COLO829 (cell line): ENCODE measurements around the gene HLF.
A peak's percentile ranks its signal among the peaks of the same experiment; 100 is the strongest.

Source experiments
- DNase-seq: peaks from one replicate; pipeline ENCODE4 v3.0.0; 2012; ENCODE audit warnings: low spot score

The HLF gene

GRCh38 chr17:55264645-55265298 is at the start of gene HLF:
Gene HLF, plus strand, starts transcription at chr17:55264960. Its CDS starts 525 bp downstream, at chr17:55265485.
- DNase-seq, result peak; percentile 31

- DNase-seq, result no peak
Observed at GRCh38 chr17:55215711-55216110, 49.0 kb upstream of the HLF start.

DNA sequence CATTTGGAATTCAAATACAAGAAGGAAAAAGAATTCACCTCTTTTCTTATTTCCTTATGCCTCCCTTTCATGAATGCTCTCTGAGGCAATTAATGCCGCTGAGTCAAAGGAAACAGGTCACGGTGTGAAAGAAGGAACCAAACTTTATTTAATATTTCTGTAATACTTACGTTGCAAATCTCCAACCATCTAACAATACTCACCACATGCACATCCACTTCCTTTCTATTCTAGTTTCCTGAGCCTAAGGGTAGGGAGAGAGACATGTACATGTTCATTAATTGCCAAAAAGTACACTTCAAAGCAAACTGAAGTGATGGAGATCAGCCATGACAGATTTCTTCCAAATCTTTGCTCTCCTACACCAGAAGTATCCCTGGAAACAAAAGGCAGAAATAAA is 47.9 kb upstream of the HLF start:
- DNase-seq, result no peak

- no peak for DNase-seq
Observed at GRCh38 chr17:55219459-55219858, 45.3 kb upstream of the HLF start.

GRCh38 chr17:55219934-55220333 is 44.8 kb upstream of the HLF start:
- no peak for DNase-seq

GRCh38 chr17:55223524-55223923 is 41.2 kb upstream of the HLF start:
- no peak for DNase-seq

DNA sequence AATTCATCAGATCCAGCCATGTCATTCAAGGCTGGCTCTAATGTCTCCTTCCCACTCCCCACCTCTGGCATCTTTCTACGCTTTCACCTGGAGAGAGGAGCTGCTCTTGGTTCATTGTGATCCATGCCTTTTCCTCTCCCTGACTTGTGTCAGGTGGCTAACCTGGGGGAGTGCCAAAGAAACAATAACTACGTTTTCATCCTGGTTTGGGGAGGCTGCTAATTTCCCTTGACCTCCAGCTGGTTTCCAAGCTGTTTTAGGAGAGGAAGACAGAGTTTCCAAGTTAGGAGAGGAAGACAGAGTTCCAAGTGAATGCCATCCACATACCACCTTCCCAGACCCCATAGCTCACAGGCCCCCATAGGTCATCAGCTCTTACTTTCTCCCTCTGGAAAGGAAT is 40.0 kb upstream of the HLF start:
- DNase-seq, result no peak

DNA sequence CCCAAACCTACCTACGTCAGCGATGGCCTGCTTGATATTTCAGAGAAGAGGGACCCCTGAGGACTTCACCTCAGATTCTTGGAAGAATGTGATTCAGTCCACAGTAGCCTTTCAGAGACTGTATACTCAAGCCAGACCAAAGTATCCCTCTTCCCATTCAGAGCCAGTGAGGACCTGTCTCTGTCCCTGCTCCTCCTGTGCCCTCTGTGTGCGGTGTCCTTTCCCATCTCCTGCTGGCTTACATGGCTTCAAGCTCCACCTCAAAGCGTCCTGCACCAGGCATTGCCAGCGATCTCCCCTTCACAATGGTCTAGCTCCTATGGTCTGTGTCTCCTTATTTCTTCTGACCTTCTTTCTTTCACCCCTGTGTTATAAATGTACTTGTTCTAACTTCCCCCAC is 39.5 kb upstream of the HLF start:
- no peak for DNase-seq

GRCh38 chr17:55228683-55229192 is 36.0 kb upstream of the HLF start:
- DNase-seq, result no peak

GRCh38 chr17:55229276-55229675 is 35.5 kb upstream of the HLF start:
- DNase-seq, result no peak

DNA sequence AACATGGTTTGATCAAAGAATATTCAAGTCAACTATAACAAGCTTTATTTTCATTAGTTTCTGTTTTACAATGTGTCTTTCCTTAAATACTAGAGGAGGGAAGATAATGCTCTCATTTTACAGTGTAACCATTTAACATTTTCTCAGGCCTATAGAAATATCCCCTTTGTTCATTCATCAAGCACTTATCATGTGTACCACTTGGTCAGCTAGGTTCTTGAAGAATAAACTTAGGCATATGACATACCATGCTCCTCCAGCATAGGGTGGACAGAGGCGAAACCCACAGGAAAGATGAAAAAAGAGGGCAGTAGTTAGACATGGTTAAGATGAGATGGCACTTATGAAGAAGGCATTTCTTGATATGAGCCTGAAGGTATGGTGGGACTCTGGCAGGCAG is 34.0 kb upstream of the HLF start:
- DNase-seq, result peak; percentile 67

DNA sequence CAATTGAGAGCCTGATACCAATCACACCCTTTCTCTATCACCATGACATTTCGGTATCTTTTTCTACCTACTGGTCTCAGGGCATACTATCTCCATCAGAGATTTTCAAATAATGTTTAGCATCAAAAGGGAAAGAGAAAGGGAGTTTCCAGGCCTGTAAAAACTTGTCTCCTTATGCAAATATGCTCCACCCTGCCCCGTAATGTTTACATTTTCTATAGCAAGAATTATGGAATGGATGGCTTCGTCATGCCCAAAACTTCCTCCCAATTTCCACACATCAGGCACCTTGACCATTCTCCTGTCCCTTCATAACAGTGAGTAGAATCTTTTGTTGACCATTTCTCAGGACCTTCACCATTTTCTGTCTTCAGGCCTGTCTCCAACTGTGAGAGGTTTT is 30.9 kb upstream of the HLF start:
- no peak for DNase-seq

DNA sequence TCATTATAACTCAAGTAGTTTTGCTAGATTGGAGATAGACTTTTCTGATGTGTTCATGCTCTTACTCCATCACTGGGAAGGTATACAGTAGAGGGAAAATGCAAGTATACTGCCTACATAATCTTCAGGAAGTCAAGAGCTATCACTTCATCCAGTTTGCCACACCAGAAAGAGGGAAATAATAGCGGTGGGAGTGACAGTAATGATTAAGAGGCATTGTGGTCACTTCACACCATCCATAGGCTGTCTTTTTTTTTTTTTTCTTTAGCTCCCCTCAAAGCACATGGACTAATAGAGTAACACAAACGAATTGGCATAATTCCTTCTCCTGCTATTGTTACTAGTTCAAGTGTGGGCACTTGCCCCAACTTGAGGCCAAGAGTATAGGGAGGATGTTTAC is 28.4 kb upstream of the HLF start:
- DNase-seq, result no peak

DNA sequence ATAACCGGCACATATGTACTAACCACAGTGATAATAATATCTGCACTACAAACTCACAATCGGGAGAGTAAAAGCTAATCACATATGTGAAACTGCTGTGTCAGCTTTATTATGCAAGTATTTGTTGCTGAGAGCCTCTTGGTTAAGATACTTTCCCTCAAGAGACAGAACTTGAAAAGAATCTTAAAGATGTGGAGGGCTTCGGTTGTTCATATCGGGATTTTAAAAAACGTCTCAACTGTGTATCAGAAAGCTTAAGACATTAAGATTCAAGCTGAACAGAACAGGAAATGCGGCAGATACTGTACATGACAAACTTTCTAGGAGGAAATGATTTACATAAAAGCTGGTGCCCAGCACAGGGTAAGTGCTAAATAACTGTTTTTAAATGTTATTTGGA is 27.5 kb upstream of the HLF start:
- DNase-seq, result no peak

DNA sequence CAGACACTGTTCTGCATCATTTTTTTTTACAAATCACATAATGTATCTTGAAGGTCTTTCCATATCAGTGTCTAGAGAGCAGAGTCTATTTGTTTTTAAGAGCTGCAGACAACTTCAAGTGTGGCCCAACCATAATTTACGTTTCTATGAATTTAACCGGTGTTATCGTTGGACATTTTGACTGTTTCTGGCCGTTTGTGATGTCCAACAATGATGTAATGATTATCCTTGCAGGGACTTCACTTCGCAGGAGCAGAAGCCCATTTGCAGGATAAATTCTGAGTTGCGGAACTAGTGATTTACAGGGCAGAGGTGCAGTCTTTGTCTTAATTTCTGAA is 26.9 kb upstream of the HLF start:
- no peak for DNase-seq

DNA sequence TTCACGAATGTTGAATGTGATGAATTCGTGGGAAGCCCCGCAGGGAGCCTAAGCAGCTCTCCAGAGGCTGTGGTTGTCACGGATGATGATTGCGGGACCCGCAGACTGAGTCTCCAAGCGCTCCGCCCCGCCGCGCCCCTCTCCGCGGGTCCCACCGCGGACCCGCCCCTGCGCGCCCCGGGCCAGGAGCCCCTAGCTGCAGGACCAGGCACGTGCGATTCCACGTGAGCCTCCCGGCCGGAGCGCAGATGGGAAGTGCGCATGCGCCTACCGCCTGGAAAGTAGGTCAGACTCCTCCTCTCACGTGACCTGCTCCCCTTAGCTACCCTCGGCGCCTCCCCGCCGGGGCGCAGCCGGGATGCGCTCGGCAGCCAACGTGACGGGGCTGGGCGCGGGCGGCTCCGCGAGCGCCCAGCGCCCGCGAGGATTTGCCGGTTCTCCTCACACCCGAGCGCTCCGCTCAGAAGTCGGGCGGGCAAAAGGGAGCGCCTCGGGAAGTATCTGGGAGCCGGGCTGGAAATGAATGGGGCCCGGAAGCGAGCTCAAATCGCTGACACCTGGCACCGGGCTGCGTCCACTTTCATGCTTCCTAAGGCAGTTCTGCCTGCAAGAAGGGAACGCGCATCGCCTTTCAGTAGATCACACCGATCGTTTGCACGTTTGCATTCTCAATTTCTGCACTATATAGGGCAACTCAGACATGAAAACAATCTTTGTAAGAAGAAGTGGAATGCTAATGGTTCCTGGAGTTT is 26.4 kb upstream of the HLF start:
- DNase-seq, result peak; percentile 98

DNA sequence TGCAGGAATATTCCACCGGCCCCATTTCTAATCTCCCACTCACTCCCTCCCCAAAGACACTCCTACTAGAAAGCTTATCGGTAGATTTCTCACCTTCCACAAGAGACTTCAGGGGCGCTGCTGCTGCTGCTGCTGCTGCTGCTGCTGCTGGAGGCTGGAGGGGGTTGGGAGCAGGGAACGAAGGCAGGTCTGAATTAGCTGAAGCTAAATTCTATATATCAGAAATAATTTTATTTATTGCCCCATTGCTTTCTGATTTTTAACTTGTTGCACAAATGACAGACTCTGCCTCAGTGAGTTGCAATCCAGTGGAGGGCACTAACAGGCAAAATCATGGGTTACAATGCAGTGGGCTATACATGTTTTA is 25.8 kb upstream of the HLF start:
- DNase-seq, result no peak

DNA sequence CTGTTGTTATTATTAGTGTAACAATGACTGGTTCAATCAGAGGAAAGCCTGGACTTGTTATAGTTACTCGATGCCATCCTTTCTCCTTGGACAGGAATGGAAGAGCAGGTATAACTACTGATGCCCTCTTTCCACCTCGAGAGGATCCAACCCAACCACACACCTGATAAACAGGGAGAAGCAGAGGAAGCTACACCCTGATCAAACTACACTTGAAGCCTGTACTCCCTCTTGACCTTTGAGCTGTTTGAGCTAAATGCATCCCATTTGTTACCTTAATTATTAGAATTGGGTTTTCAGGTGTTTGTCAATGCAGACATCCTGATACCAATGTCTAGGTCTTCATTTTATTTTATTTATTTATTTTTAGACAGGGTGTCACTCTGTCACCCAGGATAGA is 23.7 kb upstream of the HLF start:
- DNase-seq, result no peak

- DNase-seq, result no peak
Observed at GRCh38 chr17:55242476-55242875, 22.3 kb upstream of the HLF start.

DNA sequence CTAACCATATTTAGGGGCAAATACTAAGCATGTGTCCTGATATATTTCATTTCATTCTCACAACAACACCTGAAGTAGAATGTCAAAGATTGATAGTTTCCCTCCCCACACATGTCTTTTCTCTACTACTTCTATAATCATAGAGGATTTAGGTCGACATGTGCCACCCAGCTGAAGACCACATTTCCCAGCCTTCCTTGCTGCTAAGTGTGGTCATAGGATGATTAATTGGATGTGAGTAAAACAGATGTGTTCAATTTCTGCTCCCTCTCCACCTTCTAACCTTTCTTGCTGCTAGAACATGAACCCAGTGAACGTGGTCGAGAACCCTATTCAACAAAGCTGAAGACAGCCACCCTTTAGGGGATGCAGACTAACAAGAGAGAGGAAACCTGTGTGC is 18.8 kb upstream of the HLF start:
- no peak for DNase-seq

DNA sequence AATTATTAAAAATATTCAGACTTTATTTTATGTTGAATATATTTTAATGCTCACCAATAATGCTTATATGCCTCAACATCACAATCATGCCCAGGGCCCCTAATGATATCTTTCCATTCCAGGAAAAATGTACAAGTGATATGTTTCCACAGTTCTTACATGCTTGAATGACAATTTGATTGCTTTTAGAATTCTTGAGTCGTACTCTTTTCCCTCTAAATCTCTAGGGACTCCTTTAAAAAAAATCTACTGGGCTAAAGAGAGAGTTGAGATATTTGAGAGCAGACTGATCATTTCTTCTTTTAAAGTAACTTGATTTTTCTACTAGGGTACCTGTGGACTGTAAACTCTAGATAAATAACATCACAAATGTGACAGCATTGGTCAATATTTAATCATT is 18.2 kb upstream of the HLF start:
- no peak for DNase-seq

GRCh38 chr17:55248077-55248476 is 16.7 kb upstream of the HLF start:
- no peak for DNase-seq

GRCh38 chr17:55249861-55250260 is 14.9 kb upstream of the HLF start:
- no peak for DNase-seq

- DNase-seq, result no peak
Observed at GRCh38 chr17:55254375-55254774, 10.4 kb upstream of the HLF start.
